ENCODE results near the gene MAN2B2.

DNA sequence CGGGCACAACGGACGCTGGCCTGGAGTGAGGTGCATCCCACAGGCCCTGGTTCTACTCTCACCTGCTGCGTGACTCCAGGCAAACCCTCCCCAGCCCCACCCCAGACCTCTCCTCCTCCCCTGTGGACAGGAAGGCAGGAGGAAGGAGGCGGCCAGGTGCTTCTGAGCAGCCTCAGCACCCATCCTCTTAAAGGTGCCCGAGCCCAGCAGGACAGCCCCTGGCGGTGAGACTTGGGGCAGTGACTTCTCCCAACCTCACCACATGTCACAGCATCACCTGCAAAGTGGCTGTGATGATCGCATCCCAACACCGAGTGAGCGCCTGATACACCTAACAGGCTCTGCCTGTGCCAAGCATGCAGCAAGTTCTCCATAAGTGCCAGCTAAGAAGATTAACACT is 17.1 kb upstream of the MAN2B2 start:
- no peak for TF ChIP-seq CTCF (conservative IDR thresholded peaks at IDR 0.05; ENCODE audit: low read depth, low read length)
- no peak for TF ChIP-seq EZH2 (IDR thresholded peaks at IDR 0.05; ENCODE audit: low read length, unreplicated experiment)
